RWPE1 (cell line): ENCODE data around the gene SHMT1.

Experiments
- CTCF ChIA-PET: fragments of 350-600 bp; sonication (Branson Sonifier 250); formaldehyde crosslinking; extraction: SDS; loops from one replicate; lab custom pipeline; 2021; lab: Yijun Ruan, JAX
- POLR2A ChIA-PET: fragments of 400-600 bp; formaldehyde crosslinking; extraction: SDS; loops from one replicate; lab custom pipeline; 2020; ENCODE audit warnings: antibody characterized with exemption; ENCODE audit not compliant: low non-redundant PET; lab: Yijun Ruan, JAX
- DNase-seq: peaks from one replicate; pipeline ENCODE4 v3.0.0; 2012; ENCODE audit warnings: low spot score
- H3K27ac ChIP-seq: fragments of 450-650 bp; 2 replicates; pipeline ENCODE4 v1.5.1; 2017
- TF ChIP-seq, protein P1 (sequence below): fragments of 450-650 bp; conservative IDR thresholded peaks from 2 replicates; pipeline ENCODE4 v1.5.1; 2017; ENCODE audit warnings: low read depth, mild to moderate bottlenecking

SHMT1 gene

DNA sequence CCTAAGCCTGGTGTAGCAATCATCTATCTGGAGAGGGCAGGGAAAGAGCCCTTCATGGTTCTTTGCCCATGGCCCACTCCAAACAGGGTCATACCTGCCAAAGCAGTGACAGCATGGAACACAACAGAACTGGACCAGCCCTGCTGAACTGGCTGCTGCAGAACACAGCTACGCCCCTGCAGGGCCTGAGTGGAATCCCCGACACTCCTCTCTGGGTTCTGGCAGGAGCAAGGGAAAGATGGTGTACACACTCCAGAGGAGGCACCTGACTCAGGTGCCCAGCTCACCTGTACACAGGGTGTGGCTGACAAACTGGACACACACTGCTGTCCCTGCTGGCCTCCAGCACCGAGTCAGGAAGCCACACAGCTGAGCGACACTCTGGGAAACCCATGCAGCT is 83.1 kb downstream of the SHMT1 start:
- DNase-seq: no peak
- H3K27ac ChIP-seq: peak overlapping the region; percentile 31; the same call in 1 of the 2 replicates
- CTCF ChIA-PET: interaction anchor here (0.7 kb wide), 1 partner anchor 72 kb away, joined by 4 read pairs; no protein-coding TSS in a partner anchor
- TF ChIP-seq, protein P1, sequence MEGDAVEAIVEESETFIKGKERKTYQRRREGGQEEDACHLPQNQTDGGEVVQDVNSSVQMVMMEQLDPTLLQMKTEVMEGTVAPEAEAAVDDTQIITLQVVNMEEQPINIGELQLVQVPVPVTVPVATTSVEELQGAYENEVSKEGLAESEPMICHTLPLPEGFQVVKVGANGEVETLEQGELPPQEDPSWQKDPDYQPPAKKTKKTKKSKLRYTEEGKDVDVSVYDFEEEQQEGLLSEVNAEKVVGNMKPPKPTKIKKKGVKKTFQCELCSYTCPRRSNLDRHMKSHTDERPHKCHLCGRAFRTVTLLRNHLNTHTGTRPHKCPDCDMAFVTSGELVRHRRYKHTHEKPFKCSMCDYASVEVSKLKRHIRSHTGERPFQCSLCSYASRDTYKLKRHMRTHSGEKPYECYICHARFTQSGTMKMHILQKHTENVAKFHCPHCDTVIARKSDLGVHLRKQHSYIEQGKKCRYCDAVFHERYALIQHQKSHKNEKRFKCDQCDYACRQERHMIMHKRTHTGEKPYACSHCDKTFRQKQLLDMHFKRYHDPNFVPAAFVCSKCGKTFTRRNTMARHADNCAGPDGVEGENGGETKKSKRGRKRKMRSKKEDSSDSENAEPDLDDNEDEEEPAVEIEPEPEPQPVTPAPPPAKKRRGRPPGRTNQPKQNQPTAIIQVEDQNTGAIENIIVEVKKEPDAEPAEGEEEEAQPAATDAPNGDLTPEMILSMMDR: no peak
- POLR2A ChIA-PET: no interaction called here

DNA sequence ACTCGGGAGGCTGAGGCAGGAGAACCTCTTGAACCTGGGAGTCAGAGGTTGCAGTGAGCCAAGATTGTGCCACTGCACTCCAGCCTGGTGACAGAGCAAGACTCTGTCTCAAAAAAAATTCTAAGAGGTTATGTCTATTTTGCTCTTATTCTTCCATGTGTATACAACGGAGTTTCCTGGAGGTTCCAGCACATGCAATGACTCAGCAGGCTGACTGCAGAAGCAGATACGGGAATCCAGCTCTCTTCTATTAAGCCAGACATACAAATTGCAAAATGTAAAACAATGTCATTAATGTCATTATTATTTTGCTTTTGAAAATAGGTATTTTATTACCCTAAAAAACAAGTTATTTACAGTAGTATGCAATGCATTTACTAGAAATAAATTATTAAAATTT is 84.5 kb downstream of the SHMT1 start:
- TF ChIP-seq, protein P1: no peak
- no peak overlapping the region for H3K27ac ChIP-seq
- CTCF ChIA-PET: no interaction called here
- no peak for DNase-seq
- POLR2A ChIA-PET: no interaction called here
